WI38 (cell line): ENCODE results near the gene KNTC1.
A peak's percentile ranks its signal among the peaks of the same experiment; 100 is the strongest.

ENCODE experiments used
- H3K4me3 ChIP-seq: 2 replicates; pipeline ENCODE4 v1.5.1; 2011; ENCODE audit warnings: low read depth, mild to moderate bottlenecking, control low read depth, low read length
- TF ChIP-seq, protein P1 (sequence below): IDR thresholded peaks from 2 replicates; pipeline ENCODE4 v1.5.1; 2012; ENCODE audit warnings: low read depth, mild to moderate bottlenecking, control low read depth, low read length

The KNTC1 gene

DNA sequence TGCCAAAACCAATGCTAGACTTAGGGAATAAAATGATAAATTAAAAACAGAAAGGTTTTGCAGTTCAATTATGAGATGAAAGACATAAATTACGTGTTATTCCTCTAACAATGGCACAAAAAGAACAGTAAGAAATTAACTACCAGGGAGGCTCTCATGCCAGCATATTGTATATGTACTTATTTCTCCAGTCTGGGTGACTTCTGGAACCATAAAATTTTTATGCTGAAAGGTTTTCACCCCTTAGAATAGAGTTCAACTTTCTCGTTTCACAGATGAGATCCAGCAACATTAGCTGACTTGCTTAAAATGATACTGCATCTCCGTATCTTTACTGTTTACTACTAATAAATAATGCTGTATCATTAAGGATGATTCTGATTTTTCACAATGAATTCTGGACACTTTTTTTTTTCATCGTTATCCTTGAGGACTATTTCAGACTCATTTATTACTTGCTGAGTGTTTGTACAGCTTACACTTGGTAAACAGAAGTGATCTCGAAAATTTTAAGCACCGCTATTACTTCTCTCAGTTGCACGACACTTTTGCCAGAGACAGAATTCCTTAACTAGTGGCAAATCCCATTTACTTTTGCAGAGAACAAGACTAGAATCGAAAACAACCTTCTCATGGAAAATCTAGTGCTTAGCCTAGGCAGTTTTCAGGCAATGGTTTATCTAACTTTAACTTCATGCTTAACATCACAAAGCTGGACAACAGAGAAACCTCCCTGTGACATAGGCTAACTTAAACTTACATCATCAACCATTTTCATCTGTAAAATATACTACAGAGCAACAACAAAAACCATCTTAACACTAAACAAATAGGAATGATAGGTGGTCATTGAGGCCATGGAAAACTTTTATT, 3.0 kb upstream of the KNTC1 start:
- peak overlapping the region; percentile 98 for H3K4me3 ChIP-seq
- TF ChIP-seq, protein P1, sequence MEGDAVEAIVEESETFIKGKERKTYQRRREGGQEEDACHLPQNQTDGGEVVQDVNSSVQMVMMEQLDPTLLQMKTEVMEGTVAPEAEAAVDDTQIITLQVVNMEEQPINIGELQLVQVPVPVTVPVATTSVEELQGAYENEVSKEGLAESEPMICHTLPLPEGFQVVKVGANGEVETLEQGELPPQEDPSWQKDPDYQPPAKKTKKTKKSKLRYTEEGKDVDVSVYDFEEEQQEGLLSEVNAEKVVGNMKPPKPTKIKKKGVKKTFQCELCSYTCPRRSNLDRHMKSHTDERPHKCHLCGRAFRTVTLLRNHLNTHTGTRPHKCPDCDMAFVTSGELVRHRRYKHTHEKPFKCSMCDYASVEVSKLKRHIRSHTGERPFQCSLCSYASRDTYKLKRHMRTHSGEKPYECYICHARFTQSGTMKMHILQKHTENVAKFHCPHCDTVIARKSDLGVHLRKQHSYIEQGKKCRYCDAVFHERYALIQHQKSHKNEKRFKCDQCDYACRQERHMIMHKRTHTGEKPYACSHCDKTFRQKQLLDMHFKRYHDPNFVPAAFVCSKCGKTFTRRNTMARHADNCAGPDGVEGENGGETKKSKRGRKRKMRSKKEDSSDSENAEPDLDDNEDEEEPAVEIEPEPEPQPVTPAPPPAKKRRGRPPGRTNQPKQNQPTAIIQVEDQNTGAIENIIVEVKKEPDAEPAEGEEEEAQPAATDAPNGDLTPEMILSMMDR: no peak

DNA sequence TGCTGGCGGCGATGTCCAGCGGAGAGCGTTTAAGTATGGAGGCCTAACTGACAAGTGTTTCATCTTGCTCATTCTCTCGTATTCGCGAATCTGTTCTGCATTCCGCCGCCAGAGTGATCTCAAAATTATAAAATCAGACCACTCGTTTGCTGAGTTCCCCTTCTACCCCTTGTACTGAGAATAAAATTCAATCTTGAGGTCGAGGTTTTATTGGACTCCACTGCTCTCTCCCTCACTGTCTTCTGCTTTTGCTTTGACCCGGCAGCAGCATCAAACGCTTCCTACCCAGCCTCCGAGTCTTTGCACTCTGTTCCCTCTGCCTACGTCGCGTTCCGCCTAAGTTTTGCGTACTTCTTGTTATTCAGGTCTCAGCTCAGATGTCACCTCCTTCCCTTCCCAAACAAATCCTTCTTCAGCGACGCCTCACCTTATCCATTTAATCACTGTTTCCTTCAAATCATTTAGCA, 462 bp downstream of the KNTC1 start:
- TF ChIP-seq, protein P1: no peak
- peak overlapping the region; percentile 72 for H3K4me3 ChIP-seq

DNA sequence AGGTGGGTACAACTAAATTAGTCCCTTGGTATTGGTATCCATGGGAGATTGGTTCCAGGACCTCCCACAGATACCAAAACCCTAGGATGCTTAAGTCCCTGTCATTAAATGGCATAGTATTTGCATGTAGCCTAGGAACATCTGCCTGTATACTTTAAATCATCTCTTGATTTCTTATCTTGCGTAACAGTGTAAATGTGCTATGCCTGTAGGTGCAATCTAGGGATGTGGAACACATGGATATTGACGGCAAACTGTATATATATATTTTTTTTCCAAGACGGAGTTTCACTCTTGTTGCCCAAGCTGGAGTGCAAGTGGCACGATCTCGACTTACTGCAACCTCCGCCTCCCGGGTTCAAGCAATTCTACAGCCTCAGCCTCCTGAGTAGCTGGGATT, 1.5 kb downstream of the KNTC1 start:
- TF ChIP-seq, protein P1: no peak
- H3K4me3 ChIP-seq: no peak overlapping the region

DNA sequence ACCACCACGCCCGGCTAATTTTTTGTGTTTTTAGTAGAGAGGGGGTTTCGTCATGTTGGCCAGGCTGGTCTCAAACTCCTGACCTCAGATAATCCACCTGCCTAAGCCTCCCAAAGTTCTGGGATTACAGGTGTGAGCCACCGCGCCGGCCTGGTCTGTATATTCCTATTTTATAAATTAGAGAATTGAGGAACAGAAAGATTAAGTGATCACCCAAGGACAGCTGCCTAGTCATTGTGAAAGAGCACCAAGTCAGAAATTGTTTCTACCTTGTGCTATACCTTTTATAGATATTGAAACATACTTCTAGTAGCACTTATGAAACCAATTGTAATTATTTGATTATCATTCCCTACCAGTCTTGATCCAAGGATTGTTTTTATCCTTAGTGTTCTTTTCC, 1.9 kb downstream of the KNTC1 start:
- H3K4me3 ChIP-seq: no peak overlapping the region
- TF ChIP-seq, protein P1: no peak

DNA sequence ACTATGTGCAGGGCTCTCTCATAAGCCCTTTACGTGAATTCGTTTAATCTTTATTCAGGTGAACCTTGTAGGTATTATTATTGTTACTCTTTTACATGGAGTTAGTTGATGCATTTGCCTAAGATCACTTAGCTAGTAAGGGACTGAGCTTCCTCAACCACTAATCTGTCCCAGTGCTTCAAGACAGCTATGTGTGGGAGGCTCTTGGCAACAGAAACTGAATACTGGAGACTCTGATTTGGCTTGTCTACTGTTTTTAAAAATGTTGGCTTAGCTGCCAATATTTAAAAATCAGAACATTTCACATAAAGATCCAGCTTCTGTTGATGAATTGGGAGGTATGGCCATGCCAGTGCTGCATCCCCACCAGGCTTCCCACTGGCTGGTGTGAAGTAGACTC, 6.8 kb downstream of the KNTC1 start:
- no peak overlapping the region for H3K4me3 ChIP-seq
- TF ChIP-seq, protein P1: no peak

DNA sequence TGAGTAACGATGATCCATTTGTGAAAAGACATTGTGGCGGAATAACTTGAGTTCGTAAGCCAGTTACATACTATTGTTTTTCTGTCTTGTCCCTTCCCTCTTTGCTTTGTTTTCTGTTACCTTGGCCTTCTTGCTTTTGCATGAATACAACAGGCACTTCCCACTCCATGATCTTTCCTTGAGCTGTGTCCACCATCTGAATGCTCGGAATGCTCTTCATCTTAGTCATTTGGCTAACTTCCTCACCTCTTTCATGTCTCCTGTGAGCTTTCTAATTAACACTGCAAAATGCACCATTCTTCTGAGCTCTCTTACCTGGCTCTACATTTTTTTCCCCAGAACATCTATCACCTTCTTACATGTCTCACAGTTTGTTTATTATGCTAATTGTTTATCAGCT, 10.0 kb downstream of the KNTC1 start:
- H3K4me3 ChIP-seq: no peak overlapping the region
- TF ChIP-seq, protein P1: no peak

DNA sequence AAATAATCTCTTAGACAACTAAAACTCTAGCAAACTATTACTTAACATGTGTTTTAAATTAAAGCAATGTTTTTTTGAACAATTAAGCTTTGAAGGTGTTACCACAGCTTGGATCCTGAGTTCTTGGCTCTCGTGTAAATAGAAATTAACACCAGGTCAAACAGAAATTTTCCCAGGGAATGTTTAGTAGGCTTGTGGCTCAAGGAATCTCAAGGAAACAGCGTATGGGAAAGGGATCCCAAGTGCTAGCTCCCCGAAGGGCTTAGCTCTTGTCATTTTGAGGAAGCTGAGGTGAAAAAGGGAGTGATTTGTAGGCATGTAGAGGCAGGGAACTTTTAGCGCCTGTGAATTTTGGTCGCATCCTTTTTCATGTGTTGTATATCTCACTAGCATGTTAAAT, 11.4 kb downstream of the KNTC1 start:
- TF ChIP-seq, protein P1: no peak
- no peak overlapping the region for H3K4me3 ChIP-seq
